Inflammatory macrophage treated with lipopolysaccharide for 1 hour (primary cell): Measurements from ENCODE around the gene FLT1.

Experiments
- DNase-seq, 2 donors: peaks; one replicate each; pipeline ENCODE4 v3.0.0-alpha.2; 2020 to 2022

The FLT1 gene

GRCh38 chr13:28528388-28528787 lies 33.5 kb upstream of the FLT1 start:
- no peak for DNase-seq

- peak; percentile 55 to 69 for DNase-seq
These were observed 32.7 kb upstream of the FLT1 start for GRCh38 chr13:28527629-28528028.

GRCh38 chr13:28526876-28527275 lies 31.9 kb upstream of the FLT1 start:
- no peak for DNase-seq

GRCh38 chr13:28522871-28523270 lies 27.9 kb upstream of the FLT1 start:
- DNase-seq, result no peak

DNA sequence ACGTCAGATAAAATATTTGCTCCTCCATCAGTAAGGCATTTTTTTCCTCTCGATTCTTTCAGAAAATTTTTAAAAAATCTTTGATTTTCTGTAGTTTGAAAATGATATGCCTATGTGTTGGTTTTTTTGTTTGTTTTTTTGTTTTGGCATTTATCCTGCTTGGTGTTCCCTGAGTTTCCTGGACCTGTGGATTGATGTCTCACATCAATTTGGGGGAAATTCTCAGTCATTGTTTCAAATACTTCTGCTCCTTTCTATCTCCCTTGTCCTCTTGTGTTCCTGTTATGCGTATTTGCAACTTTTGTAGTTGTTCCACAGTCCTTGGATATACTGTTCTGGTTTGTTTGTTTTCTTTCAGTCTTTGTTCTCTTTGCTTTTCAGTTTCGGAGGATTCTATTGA lies 18.8 kb upstream of the FLT1 start:
- no peak for DNase-seq

DNA sequence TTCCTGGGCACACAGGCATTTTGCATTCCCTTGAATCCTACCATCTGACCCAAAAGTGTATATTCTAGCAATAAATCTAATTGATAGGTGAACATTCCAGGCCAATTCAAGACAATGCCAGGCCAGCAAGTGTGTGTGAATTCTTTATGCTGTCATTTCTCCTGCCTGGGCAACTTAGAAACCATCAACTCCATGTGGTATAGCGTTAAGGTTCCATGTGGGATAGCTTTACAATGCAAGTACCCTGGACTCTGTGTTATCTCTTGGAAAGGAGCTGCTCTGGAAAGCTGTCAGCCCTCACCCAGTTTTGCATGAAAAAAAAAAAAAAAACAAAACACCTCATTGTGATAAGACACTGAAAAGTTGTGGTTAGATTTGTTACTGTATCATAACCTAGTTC lies 15.6 kb upstream of the FLT1 start:
- no peak for DNase-seq

- DNase-seq, result no peak
These were observed 15.1 kb upstream of the FLT1 start for GRCh38 chr13:28510066-28510465.

GRCh38 chr13:28505543-28506135 lies 10.7 kb upstream of the FLT1 start:
- DNase-seq, result peak in 1 of 2 donors; percentile 54

DNA sequence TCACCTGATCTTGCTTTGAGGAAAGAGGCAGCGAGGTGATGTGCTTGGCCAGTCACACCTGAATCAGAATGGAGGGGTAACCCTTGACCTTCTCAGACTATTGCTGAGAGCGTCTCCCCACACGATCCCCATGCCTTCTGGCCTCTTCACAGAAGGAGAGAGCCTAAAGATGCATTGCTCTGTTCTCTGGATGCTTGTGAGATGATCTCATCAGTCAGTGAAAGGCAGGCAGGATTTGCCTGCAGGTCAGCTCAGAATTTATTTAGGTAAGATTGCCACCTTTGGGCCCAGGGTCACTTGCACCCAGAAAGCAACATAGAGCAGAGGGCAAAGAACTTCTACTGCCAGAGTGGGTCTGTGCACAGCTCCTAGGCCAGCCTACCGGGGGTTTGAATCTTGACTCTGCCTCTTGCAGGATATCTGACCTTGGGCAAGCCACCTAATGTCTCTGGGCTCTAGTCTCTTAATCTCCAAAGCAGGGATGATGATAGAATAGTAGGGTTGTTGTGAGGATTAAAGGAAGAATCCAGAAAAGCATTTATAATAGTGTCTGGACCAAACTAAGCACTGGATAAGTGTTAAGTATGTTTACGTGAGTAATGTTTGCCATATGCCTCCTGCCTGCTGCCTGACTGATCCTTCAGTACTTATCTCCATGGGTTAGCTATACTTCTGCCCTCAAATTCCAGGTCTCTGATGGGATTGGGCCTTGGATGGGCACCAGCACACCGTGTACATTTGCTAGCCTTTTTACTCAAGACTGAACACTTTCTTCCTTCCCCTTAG lies 8.4 kb upstream of the FLT1 start:
- no peak for DNase-seq

- no peak for DNase-seq
These were observed 6.6 kb upstream of the FLT1 start for GRCh38 chr13:28501547-28501946.

DNA sequence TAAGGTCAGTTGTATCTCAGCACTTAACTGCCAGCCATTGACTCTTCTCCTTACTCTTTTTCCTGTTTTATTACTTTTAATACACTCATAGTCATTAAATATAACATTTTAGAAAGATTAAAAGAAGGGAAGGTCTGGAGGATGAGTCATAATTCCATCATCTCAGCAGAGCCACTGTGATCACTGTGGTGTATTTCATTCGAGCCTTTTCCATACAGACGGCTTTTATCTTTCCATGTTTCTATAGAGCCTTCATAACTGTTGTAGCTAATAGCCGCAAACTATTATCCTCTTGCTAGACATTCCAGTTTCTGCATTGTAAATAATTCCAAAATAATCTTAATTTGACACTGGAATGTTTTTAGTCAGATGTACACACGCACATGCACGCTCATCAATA lies 4.7 kb upstream of the FLT1 start:
- DNase-seq, result no peak

DNA sequence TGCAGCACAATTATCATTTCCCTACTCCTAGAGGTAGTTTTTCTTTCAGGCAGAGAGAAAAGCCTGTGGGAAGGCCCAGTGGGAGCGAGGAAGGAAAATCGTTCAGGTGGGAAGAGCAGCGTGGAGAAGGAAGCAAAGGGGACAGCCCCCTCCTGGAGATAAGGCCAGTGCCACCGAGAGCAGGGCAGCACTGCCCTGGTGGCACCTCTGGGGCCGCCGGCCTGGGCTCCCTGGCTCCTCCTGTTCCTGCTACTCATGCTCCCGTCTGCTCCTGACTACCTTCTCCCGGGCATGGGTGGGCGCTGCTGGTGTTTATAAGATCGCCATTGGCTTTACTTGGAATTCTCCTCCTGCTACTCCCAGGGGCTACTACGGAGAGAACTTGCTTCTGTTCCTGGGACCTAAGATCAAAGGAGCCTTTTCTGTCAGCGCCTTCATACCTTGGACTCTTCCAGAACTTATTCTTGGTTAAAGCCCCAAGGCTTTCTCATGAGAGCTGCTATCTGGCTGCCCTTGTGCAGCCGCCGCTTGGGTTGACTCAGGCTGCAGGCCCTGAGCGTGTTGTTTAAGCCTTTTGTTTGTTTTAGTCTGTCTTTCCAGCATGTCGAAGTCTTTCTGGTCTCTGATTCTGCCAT lies 3.7 kb upstream of the FLT1 start:
- no peak for DNase-seq

DNA sequence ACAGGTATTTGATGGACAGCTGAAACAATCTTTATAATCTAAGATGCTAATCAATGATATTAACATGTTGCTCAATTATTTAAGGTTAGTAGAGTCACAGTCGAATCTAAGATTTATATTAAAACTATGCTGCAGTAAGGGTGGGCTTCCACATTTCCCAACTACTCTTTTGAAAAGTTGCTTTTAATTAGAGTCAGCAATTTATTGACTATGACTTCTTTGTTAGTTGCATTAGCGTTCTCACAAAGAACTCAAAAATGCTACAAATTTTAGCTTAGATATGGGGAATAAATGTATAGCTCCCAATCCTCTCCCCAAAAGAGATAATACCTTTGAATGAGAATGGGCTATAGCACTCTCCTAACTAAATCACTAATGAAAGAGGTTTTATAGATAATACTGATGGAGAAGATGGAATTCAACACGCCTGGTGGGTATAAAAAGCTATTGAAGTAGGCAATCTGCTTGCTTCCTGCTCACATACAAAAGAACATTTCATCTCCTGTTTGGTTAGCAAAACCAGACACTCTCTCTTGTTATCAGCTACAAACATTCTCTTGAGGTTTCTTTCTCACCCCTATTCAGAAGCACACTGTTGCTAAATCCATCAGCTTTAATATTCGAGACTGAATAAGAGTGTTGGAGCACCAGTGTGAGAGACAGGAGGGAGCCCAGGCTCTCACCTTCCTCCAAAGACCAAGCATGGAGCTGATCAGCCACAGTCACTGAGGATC lies 2.4 kb upstream of the FLT1 start:
- DNase-seq, result no peak

GRCh38 chr13:28496188-28496564 lies 1.2 kb upstream of the FLT1 start:
- DNase-seq, result no peak

DNA sequence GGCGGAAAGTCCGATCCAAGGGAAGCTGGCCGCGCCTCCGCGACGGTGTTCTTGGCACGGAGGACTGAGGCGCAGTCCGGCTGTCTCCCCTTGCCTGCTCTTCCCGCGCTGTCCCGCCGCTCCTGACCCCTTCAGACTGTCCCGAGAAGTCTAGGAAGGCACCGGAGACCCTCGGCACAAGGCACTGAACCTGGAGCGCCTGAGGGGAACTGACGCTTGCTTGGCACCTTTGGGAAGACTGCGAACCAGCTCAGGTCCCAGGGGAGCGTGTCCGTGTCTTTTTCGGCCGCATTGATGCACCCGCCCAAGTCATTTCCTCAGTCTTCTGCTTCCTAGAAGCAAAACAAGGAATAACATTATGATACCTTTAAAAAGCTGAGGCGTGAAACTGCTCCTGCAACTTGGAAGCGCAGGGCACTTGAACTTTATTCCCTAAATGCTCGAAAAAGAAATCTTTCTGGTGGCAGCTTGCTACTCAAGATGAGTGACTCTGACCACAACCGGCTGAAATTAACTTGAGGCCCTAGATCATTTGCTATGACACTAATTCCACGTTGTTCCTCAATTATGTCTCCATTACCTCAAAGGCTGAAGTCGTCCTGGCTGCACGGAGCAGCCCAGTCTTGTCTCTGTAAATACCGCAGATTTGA lies 735 bp upstream of the FLT1 start:
- peak; percentile 45 to 50 for DNase-seq

DNA sequence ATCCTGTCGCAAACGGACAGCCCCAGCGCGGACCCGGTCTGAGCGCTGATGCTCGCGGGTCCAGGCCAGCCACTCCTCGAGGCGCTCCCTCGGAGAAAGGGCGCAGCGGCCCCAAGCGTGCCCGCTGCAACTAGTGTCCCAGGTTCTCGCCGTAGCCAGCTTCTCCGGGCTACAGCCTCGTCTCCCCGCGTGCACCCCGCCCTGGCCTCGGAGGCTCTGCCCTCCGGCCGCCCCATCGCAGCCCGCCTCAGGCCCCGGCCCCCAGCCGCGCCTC lies 487 bp downstream of the FLT1 start:
- DNase-seq, result peak in 1 of 2 donors; percentile 10

DNA sequence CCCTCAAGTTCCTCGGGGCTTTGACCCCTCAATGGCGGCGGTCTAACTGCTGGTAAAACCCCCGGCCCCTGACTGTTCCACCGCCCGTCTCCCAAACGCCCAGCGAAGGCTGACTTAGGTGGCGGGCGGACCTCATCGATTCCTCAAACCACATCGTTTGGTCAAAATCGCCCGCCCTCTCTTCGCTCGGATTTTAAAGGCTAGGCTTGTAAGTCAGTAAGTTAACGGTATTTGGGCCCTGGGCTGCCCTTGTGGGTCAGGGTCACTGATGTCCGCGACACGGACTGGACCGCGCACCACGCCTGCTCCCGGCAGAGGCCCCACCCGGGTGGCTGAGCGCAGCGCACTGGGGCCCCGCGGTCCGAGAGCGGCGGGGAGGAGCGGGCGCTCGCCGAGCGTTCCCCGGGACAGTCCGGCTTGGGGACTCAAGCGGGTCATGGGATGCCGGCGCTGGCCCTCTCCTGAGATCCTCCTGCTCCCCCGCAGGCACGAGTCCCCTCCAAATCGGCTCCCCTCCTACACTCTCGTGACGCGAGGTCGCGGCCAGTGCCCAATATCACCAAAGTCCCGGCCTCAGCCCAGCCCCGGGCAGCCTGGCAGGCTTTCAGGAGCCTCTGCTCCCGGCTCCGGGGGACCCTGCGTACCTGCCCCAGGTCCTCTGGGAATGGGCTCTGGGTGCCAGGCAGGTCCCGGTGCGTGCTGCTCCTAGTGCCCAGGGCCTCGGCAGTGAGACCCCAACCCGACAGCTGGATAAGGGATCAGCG lies 1.0 kb downstream of the FLT1 start:
- DNase-seq, result peak; percentile 50 to 77

GRCh38 chr13:28492569-28493367 lies 2.2 kb downstream of the FLT1 start:
- DNase-seq, result peak in 1 of 2 donors; percentile 25

- DNase-seq, result peak; percentile 65 to 75
These were observed 4.9 kb downstream of the FLT1 start for GRCh38 chr13:28490061-28490460.

DNA sequence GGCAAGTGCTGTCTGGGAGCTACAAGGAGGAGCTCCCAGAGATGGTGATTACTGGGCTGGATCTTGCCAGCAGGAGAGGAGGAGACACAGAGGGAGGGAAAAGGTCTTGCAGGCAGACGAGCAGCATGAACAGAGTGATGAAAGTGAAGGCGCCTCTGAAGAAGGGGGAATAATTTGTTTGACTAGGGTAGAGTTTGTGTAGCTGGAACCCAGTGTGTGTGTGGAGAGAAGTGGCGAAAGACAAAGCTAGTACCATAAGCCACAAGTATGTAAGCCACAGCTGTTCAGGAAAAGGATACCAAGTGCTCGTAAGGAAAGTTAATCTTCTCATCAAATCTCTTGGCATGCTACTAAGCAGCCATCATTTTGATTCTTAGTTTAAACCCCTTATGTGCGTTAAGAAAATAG lies 5.4 kb downstream of the FLT1 start:
- no peak for DNase-seq

- DNase-seq, result no peak
These were observed 6.4 kb downstream of the FLT1 start for GRCh38 chr13:28488376-28489005.
